ENCODE results near the gene ROBO1. TPM values are rescaled to one million over a fixed set of nuclear protein-coding genes. Genes with fewer than 3 reads are reported as not detected.

The ROBO1 gene
- total RNA-seq, 2 experiments from 2014 or later = 8.6 to 9.0 TPM

DNA sequence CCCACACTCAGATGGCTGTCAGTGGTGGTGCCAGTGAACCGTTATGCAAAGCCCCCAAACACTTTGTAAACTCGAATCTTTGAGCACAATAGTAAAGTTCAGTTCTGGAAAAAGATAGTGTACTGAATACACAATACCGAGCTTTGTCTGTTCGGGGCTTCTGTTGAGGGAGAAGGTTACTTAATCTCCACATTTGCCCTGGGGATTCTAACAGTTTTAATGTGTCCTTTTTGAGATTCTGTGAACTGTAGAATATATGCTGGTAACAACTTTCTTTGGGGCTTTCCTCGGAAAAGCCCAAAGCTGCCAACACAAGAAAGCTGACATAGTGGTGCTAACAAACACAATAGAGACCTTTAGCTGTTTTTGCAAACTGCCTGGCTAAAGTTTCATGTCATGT lies 686.5 kb downstream of the ROBO1 start:
- TF ChIP-seq, protein P1, sequence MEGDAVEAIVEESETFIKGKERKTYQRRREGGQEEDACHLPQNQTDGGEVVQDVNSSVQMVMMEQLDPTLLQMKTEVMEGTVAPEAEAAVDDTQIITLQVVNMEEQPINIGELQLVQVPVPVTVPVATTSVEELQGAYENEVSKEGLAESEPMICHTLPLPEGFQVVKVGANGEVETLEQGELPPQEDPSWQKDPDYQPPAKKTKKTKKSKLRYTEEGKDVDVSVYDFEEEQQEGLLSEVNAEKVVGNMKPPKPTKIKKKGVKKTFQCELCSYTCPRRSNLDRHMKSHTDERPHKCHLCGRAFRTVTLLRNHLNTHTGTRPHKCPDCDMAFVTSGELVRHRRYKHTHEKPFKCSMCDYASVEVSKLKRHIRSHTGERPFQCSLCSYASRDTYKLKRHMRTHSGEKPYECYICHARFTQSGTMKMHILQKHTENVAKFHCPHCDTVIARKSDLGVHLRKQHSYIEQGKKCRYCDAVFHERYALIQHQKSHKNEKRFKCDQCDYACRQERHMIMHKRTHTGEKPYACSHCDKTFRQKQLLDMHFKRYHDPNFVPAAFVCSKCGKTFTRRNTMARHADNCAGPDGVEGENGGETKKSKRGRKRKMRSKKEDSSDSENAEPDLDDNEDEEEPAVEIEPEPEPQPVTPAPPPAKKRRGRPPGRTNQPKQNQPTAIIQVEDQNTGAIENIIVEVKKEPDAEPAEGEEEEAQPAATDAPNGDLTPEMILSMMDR (IDR thresholded peaks at IDR 0.05) = no peak
- H3K4me1 Mint-ChIP-seq (ENCODE audit: low read depth) = no peaks in the 10 kb centered on the region
- DNase-seq (no peak), ATAC-seq (no peak)
- no peak overlapping the region for H3K27ac Mint-ChIP-seq
- no peaks in the 10 kb centered on the region for H3K9me3 Mint-ChIP-seq
- H3K27me3 Mint-ChIP-seq = no peaks in the 10 kb centered on the region
- ChIA-PET POLR2A (no interaction called here), CTCF (no interaction called here)
- intact Hi-C loops (cut with micrococcal nuclease) = no loop called here
- no peaks in the 10 kb centered on the region for H3K36me3 Mint-ChIP-seq (ENCODE audit: low read depth)
- no peak overlapping the region for H3K4me3 Mint-ChIP-seq

DNA sequence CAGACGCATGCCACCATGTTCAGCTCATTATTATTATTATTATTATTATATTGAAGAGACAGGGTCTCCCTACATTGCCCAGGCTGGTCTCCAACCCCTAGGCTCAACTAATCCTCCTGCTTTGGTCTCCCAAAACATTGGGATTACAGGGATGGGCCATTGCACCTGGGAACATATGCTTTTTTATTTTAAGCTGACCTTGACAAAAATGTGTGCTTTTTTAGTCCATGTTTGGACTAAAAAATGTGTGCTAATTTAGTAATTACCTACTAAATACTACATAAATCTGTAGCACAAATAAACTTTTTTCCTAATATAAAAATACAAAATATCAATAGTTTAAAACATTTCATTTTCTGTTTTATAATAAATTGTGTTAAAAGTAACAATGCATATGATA lies 693.2 kb downstream of the ROBO1 start:
- Mint-ChIP-seq H3K36me3 (ENCODE audit: low read depth) (no peaks in the 10 kb centered on the region), H3K4me1 (ENCODE audit: low read depth) (no peaks in the 10 kb centered on the region), H3K9me3 (no peaks in the 10 kb centered on the region), H3K4me3 (no peak overlapping the region), H3K27me3 (no peaks in the 10 kb centered on the region), H3K27ac (no peak overlapping the region)
- TF ChIP-seq, protein P1 (IDR thresholded peaks at IDR 0.05) = no peak
- DNase-seq = no peak
- CTCF ChIA-PET = interaction anchor here (0.7 kb wide), 1 partner anchor 12 kb away, joined by 3 read pairs; no protein-coding TSS in a partner anchor
- no peak for ATAC-seq
- POLR2A ChIA-PET = no interaction called here
- intact Hi-C loops (cut with micrococcal nuclease) = no loop called here

DNA sequence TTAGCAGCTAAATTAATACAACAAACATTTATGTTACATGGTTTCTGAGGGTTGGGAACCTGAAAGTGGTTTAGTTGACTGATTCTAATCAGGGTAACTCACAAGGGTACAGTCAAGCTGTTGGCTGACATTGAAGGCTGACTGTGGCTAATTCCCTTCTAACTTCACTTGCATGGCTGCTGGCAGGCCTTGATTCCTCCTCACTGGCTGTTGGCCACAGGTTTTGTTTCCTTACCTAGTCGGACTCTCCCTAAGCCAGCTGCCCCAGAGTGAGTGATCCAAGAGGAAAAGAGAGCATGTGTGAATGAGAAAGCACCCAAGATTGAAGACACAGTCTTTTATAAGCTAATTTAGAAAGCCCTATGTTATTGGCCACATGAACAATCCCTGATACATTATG lies 700.1 kb downstream of the ROBO1 start:
- TF ChIP-seq, protein P1 (IDR thresholded peaks at IDR 0.05) = no peak
- Mint-ChIP-seq H3K4me3 (no peak overlapping the region), H3K27me3 (no peaks in the 10 kb centered on the region), H3K27ac (no peak overlapping the region), H3K36me3 (ENCODE audit: low read depth) (no peaks in the 10 kb centered on the region), H3K4me1 (ENCODE audit: low read depth) (no peaks in the 10 kb centered on the region), H3K9me3 (peaks cover 3% of the 10 kb centered on the region)
- POLR2A ChIA-PET = no interaction called here
- DNase-seq (no peak), ATAC-seq (no peak)
- CTCF ChIA-PET = no interaction called here
- intact Hi-C loops (cut with micrococcal nuclease) = no loop called here

DNA sequence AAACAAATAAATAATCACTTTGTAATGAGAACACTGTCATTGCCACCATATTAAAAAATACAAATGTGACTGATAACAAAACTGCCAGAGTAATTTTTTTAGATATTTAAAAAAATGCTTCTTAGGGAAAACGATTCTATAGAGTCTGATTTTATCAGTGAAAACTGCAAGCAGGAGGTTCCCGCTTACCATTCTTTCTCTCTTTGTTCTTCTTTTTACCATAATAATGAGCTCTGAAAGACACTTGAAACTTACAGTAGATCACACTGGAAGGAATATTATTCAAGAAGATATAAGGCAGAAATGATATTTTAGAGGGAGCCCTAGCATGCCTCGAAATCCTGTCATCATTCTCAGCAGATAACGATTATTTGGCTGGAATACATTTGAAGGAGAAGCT lies 701.3 kb downstream of the ROBO1 start:
- POLR2A ChIA-PET = no interaction called here
- ATAC-seq (no peak), DNase-seq (no peak)
- peaks cover 6% of the 10 kb centered on the region for H3K9me3 Mint-ChIP-seq
- H3K27me3 Mint-ChIP-seq = no peaks in the 10 kb centered on the region
- no peak overlapping the region for H3K27ac Mint-ChIP-seq
- no peaks in the 10 kb centered on the region for H3K36me3 Mint-ChIP-seq (ENCODE audit: low read depth)
- no peaks in the 10 kb centered on the region for H3K4me1 Mint-ChIP-seq (ENCODE audit: low read depth)
- no peak overlapping the region for H3K4me3 Mint-ChIP-seq
- TF ChIP-seq, protein P1 (IDR thresholded peaks at IDR 0.05) = no peak
- CTCF ChIA-PET = no interaction called here
- intact Hi-C loops (cut with micrococcal nuclease) = no loop called here

DNA sequence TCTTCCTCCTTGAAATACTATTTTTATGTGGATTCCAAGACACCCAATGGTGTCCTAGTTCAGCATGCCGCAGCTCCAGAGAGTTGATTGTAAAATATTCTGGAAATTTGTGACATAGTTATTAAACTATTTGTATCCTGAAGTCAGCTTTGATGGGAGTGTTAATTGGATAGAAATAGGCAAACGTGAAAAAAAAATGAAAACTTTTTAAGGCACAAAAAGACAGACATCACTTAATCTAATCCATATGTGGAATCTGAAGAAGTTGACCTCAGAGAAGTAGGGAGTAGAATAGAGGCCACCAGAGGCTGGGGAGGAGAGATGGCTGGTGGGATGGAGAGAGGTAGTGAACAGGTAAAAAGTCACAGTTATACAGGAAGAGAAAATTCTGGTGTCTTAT lies 704.2 kb downstream of the ROBO1 start:
- ChIA-PET CTCF (no interaction called here), POLR2A (no interaction called here)
- TF ChIP-seq, protein P1 (IDR thresholded peaks at IDR 0.05) = no peak
- Mint-ChIP-seq H3K4me3 (no peak overlapping the region), H3K27me3 (no peaks in the 10 kb centered on the region), H3K36me3 (ENCODE audit: low read depth) (no peaks in the 10 kb centered on the region), H3K9me3 (peaks cover 13% of the 10 kb centered on the region), H3K4me1 (ENCODE audit: low read depth) (no peaks in the 10 kb centered on the region), H3K27ac (no peak overlapping the region)
- ATAC-seq = no peak
- no peak for DNase-seq
- intact Hi-C loops (cut with micrococcal nuclease) = no loop called here

Measured in activated CD8-positive, alpha-beta T cell treated with anti-CD3 and anti-CD28 coated beads for 36 hours (primary cell).